ENCODE data around the gene HNRNPA3.
"Not testable (repeated sequence)": the region's sequence is repeated elsewhere in the genome, so short reads cannot be mapped to it uniquely, and the experiment has no call there.

HNRNPA3 gene

GRCh38 chr2:177254433-177255226 lies 42.0 kb downstream of the HNRNPA3 start:
- peak; percentile 66 for DNase-seq (ENCODE audit: low spot score)

- DNase-seq (ENCODE audit: low spot score), result no peak
These were observed 42.6 kb downstream of the HNRNPA3 start for GRCh38 chr2:177255227-177255601.

- no peak for DNase-seq (ENCODE audit: low spot score)
These were observed 43.4 kb downstream of the HNRNPA3 start for GRCh38 chr2:177256026-177256425.

- no peak for DNase-seq (ENCODE audit: low spot score)
These were observed 44.1 kb downstream of the HNRNPA3 start for GRCh38 chr2:177256695-177257094.

- DNase-seq (ENCODE audit: low spot score), result no peak
These were observed 44.9 kb downstream of the HNRNPA3 start for GRCh38 chr2:177257471-177257870.

- no peak for DNase-seq (ENCODE audit: low spot score)
These were observed 45.5 kb downstream of the HNRNPA3 start for GRCh38 chr2:177258059-177258458.

GRCh38 chr2:177260379-177260778 lies 47.8 kb downstream of the HNRNPA3 start:
- no peak for DNase-seq (ENCODE audit: low spot score)

GRCh38 chr2:177261116-177262060 lies 48.8 kb downstream of the HNRNPA3 start:
- peak; percentile 22 for DNase-seq (ENCODE audit: low spot score)

- peak; percentile 64 for DNase-seq (ENCODE audit: low spot score)
These were observed 49.5 kb downstream of the HNRNPA3 start for GRCh38 chr2:177262092-177262491.

- no peak for DNase-seq (ENCODE audit: low spot score)
These were observed 50.4 kb downstream of the HNRNPA3 start for GRCh38 chr2:177262958-177263450.

GRCh38 chr2:177263451-177264208 lies 51.0 kb downstream of the HNRNPA3 start:
- DNase-seq (ENCODE audit: low spot score), result peak; percentile 94

GRCh38 chr2:177264209-177264692 lies 51.7 kb downstream of the HNRNPA3 start:
- no peak for DNase-seq (ENCODE audit: low spot score)

- peak; percentile 76 for DNase-seq (ENCODE audit: low spot score)
These were observed 52.3 kb downstream of the HNRNPA3 start, which contains the start of gene NFE2L2 for GRCh38 chr2:177264693-177265587. Gene NFE2L2, minus strand, starts transcription at chr2:177264727. Its CDS starts 151 bp downstream, at chr2:177264576.

GRCh38 chr2:177265824-177266817 lies 53.5 kb downstream of the HNRNPA3 start:
- no peak for DNase-seq (ENCODE audit: low spot score)

- not testable (repeated sequence) for DNase-seq (ENCODE audit: low spot score)
These were observed 54.4 kb downstream of the HNRNPA3 start for GRCh38 chr2:177266955-177267354.

- DNase-seq (ENCODE audit: low spot score), result no peak
These were observed 55.7 kb downstream of the HNRNPA3 start for GRCh38 chr2:177268187-177268871.

- DNase-seq (ENCODE audit: low spot score), result no peak
These were observed 56.3 kb downstream of the HNRNPA3 start for GRCh38 chr2:177268901-177269300.

- DNase-seq (ENCODE audit: low spot score), result no peak
These were observed 57.9 kb downstream of the HNRNPA3 start for GRCh38 chr2:177270531-177270930.

Measured in cerebellar cortex (tissue), 1 donor.